Heart left ventricle (tissue), 16 donors: ENCODE data around the gene MRPL36. TPM values are rescaled to one million over a fixed set of nuclear protein-coding genes. Genes with fewer than 3 reads are reported as not detected.

Experiments used
- ATAC-seq, 4 donors: fragments of 200-7000 bp; cut with Tn5 transposase; one replicate each; pipeline ENCODE4 v1.9.1; 2020 to 2022; ENCODE audit warnings: moderate library complexity in 4 of 4, mild to moderate bottlenecking in 3 of 4, moderate number of reproducible peaks in 1 of 4
- DNase-seq, 5 donors: peaks; one replicate each; pipeline ENCODE4 v3.0.0-alpha.2; 2020
- H3K27ac ChIP-seq, 12 donors: fragments of 200-600 bp; sonication (generic) in 4 of 12; one replicate each; pipeline versions ENCODE4 v1.5.0 to v1.8.0; 2016 to 2022; ENCODE audit warnings: mild to moderate bottlenecking in 2 of 12
- H3K27me3 ChIP-seq, 9 donors: fragments of 200-600 bp; sonication (generic) in 2 of 9; one replicate each; pipeline versions ENCODE4 v1.5.1 to v1.8.0; 2016 to 2022; ENCODE audit warnings: mild to moderate bottlenecking in 3 of 9
- H3K36me3 ChIP-seq, 9 donors: fragments of 200-600 bp; sonication (generic) in 2 of 9; one replicate each; pipeline versions ENCODE4 v1.5.0 to v1.8.0; 2018 to 2022; ENCODE audit warnings: mild to moderate bottlenecking in 2 of 9
- H3K4me1 ChIP-seq, 12 donors: fragments of 200-600 bp; sonication (generic) in 4 of 12; one replicate each; pipeline versions ENCODE4 v1.5.0 to v1.8.0; 2016 to 2022; ENCODE audit warnings: mild to moderate bottlenecking in 3 of 12
- H3K4me3 ChIP-seq, 12 donors: fragments of 200-600 bp; sonication (generic) in 4 of 12; one replicate each; pipeline versions ENCODE4 v1.5.0 to v1.8.0; 2017 to 2022; ENCODE audit warnings: mild to moderate bottlenecking in 9 of 12, moderate library complexity in 4 of 12
- H3K9me3 ChIP-seq, 12 donors: fragments of 200-600 bp; sonication (generic) in 4 of 12; one replicate each; pipeline versions ENCODE4 v1.5.0 to v1.8.0; 2016 to 2022; ENCODE audit warnings: mild to moderate bottlenecking in 1 of 12
- POLR2A ChIP-seq, 2 donors: fragments of 450-650 bp; IDR thresholded peaks; one replicate each; pipeline ENCODE4 v1.6.1; 2017; ENCODE audit warnings: antibody characterized with exemption in 2 of 2, mild to moderate bottlenecking in 2 of 2, moderate library complexity in 2 of 2
- WGBS, 4 donors: extraction: QIAGEN DNeasy Blood & Tissue Kit in 2 of 4; methylation state at CpG; one replicate each; pipeline versions ENCODE4 v1.1.5 to v1.1.7; 2013 to 2018; 5-methylcytosine and 5-hydroxymethylcytosine counted together
- intact Hi-C, 10 donors: fragments of 100-400 bp; cut with DNase I; formaldehyde crosslinking; loops; one replicate each; pipeline versions ENCODE4 v1.11.1 to v1.14.2; 2022
- polyA plus RNA-seq, 2 donors: library from polyadenylated mRNA; stranded (reverse); fragments of 200-250 nt; gene quantifications; one replicate each; pipeline ENCODE4 v1.2.3, GENCODE V29; 2013
- total RNA-seq, 9 donors: library from RNA; depleted of rRNA in 2 of 9; stranded (reverse); fragments of >200 nt in 2 of 9; fragmentation: NEBNext Ultra II Directional in 3 of 9; extraction: Animal tissue kit (Norgen Biotek cat#: 25700) in 3 of 9; gene quantifications; one replicate each; pipeline versions ENCODE4 v1.1.0 to v1.2.4, GENCODE V29; 2016 to 2023
- TF ChIP-seq, protein P1 (sequence below), 12 donors: fragments of 200-600 bp; sonication (generic) in 4 of 12; IDR thresholded peaks; one replicate each; pipeline versions ENCODE4 v1.5.0 to v1.8.0; 2018 to 2022; ENCODE audit warnings: antibody characterized with exemption in 12 of 12, mild to moderate bottlenecking in 5 of 12
- donor health status: ischemic (EF 13 %, LVEDD 7.1; RV severe dilation, severe dysfunction).
- donor health status: healthy with polysubstance abuse.
- donor health status: DM: no; HTN: yes; CAD: no.
- donor health status: DM: no; HTN: no; CAD: no.
- donor health status: ischemic (EF 25% LVEDD 6.9; RV normal size, moderate dysfunction).
- donor health status: ischemic (EF 25% LVEDD 5.7; RV mildly dilated, moderate dysfunction).
- donor health status: healthy.
- donor health status: DM: yes; HTN: yes; CAD: no.
- donor health status: ischemic (EF 35%, LVEDD 5.7; RV mildly dilated, moderate dysfunction).
- donor health status: nonischemic (EF 11% LVEDD 7.7; RV severe dilation, severe dysfunction).
- donor health status: DM: yes; HTN: yes; CAD: no.
- donor health status: PGD.
- donor health status: ischemic (EF 29% LVEDD 5.4; RV normal size, mild dysfunction).
- donor health status: nonischemic (EF 23%, LVEDD 6.1; RV moderate dilation, normal function).

MRPL36 gene
- total and polyA plus RNA-seq, 11 donors: 45.6 to 107 (median 56.4) TPM

DNA sequence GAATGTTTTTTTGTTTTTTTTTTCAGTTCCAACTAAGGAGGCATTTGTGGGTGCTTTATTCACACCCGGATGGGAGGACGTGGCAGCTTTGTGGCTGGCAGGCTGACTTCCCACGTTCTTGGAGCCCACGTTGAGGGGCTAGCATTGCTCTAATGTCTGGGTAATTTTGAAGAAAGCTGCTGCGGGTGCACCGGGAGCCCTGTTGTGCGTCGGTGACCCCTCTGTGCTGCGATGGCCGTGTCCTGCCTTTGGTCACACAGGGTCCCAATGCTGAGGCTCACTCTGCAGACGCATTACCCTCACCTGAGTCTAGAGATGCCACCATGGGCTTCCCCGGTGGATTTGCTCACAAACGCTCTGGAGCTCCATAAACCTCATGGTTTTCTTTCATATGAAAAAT is 35.8 kb upstream of the MRPL36 start:
- WGBS, 4 donors: 77 to 84% (median 79%) methylated on average over 10 to 13 of the region's 13 CpGs
- no peak overlapping the region for H3K27ac ChIP-seq
- peaks cover 0 to 4% (median 0%) of the 10 kb centered on the region in 9 donors for H3K36me3 ChIP-seq
- TF ChIP-seq, protein P1, sequence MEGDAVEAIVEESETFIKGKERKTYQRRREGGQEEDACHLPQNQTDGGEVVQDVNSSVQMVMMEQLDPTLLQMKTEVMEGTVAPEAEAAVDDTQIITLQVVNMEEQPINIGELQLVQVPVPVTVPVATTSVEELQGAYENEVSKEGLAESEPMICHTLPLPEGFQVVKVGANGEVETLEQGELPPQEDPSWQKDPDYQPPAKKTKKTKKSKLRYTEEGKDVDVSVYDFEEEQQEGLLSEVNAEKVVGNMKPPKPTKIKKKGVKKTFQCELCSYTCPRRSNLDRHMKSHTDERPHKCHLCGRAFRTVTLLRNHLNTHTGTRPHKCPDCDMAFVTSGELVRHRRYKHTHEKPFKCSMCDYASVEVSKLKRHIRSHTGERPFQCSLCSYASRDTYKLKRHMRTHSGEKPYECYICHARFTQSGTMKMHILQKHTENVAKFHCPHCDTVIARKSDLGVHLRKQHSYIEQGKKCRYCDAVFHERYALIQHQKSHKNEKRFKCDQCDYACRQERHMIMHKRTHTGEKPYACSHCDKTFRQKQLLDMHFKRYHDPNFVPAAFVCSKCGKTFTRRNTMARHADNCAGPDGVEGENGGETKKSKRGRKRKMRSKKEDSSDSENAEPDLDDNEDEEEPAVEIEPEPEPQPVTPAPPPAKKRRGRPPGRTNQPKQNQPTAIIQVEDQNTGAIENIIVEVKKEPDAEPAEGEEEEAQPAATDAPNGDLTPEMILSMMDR (IDR thresholded peaks at IDR 0.05): no peak
- no peak for TF ChIP-seq POLR2A (IDR thresholded peaks at IDR 0.05)
- H3K9me3 ChIP-seq: no peaks in the 10 kb centered on the region
- H3K27me3 ChIP-seq: peaks cover 0 to 12% (median 0%) of the 10 kb centered on the region in 9 donors
- peaks cover 0 to 33% (median 0%) of the 10 kb centered on the region in 12 donors for H3K4me1 ChIP-seq
- ATAC-seq (no peak), DNase-seq (no peak)
- intact Hi-C loops: loop anchor here in 1 of 10 donors (5.0 kb wide), 1 partner anchor 33 kb away; the partner anchor contains the start of gene NDUFS6
- H3K4me3 ChIP-seq: no peak overlapping the region

DNA sequence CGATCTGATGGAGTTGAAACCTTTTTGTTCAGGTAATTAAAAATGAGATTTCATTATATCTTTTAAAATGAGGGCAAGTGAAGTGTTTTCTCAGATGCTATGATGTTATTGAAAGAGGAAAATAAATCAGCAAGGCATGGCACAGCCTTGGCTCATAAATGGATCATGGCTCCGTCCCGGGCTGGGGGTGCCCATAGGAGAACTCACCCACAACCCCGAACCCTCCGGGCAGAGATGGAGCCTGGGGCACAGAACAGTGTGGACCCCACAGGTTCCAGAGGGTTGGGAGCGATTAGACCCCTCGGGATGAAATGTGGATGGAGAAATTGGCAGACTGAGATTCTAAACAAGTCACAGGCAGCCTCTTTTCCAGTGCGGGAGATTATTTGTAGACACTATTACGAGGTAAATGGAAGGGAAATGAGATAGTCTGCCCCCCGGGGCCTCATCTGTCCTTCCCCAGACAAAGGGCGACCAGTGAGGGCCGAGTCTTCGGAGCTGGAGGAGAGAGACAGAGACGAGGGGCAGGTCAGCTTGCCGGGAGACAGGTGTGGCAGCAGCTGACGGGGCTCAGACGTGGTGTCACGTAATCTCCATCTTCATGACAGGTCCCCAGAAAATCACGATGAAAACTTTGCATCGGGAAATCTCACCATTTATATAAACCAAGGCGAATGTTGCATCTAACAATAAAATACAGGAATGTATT is 35.2 kb upstream of the MRPL36 start:
- no peak overlapping the region for H3K27ac ChIP-seq
- no peak for TF ChIP-seq POLR2A (IDR thresholded peaks at IDR 0.05)
- TF ChIP-seq, protein P1 (IDR thresholded peaks at IDR 0.05): no peak
- 53 to 71% (median 58%) methylated on average over 21 of the region's 21 CpGs for WGBS, 4 donors
- intact Hi-C loops: loop anchor here in 1 of 10 donors (5.0 kb wide), 1 partner anchor 33 kb away; the partner anchor contains the start of gene NDUFS6
- no peak for ATAC-seq
- H3K4me3 ChIP-seq: no peak overlapping the region
- H3K4me1 ChIP-seq: peaks cover 0 to 33% (median 0%) of the 10 kb centered on the region in 12 donors
- no peaks in the 10 kb centered on the region for H3K9me3 ChIP-seq
- H3K27me3 ChIP-seq: peaks cover 0 to 7% (median 0%) of the 10 kb centered on the region in 9 donors
- peaks cover 0 to 4% (median 0%) of the 10 kb centered on the region in 9 donors for H3K36me3 ChIP-seq
- peak in 1 of 5 donors; percentile 10 for DNase-seq

DNA sequence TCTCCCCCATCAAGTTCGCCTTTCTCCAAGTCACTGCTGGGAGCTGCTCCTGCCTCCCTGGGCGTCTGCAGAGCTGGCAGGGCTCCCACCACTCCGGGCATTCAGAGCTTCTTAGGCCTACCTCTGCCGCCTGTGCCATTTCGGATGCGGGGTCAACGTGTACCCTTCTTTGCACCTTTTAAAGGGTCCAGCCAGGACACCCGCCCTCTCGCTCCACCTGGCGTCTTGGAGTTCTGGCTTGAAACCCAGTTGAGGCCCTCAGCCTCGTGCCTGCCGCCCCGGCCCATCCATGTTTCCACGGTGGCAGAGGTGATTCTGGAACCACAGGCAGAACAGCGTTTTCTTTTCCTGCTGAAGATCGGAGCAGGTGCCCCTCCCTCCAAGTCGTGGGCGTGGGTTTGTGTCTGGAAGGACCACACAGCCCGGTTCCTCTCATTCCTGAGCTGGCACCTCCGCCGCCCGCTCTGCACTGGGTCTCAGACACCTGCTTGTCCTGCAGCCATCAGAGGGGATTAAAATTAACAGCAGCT is 34.5 kb upstream of the MRPL36 start:
- TF ChIP-seq POLR2A (IDR thresholded peaks at IDR 0.05): no peak
- TF ChIP-seq, protein P1 (IDR thresholded peaks at IDR 0.05): no peak
- Histone ChIP-seq H3K27me3 (peaks cover 0 to 7% (median 0%) of the 10 kb centered on the region in 9 donors), H3K9me3 (no peaks in the 10 kb centered on the region), H3K4me1 (peaks cover 0 to 33% (median 0%) of the 10 kb centered on the region in 12 donors), H3K36me3 (peaks cover 0 to 10% (median 0%) of the 10 kb centered on the region in 9 donors), H3K27ac (no peak overlapping the region), H3K4me3 (no peak overlapping the region)
- intact Hi-C loops: no loop called here
- DNase-seq (peak in 2 of 5 donors; percentile 28 to 57), ATAC-seq (peak in 2 of 4 donors; percentile 16 to 20)
- WGBS, 4 donors: 60 to 76% (median 66%) methylated on average over 22 of the region's 22 CpGs
